Hepatocyte (in vitro differentiated cells): ENCODE results near the gene FSCN2.

Source experiments
- EZH2phosphoT487 ChIP-seq: fragments of 200-600 bp; sonication (generic); IDR thresholded peaks from one replicate; pipeline ENCODE4 v1.6.1; 2018; ENCODE audit warnings: antibody characterized with exemption, mild to moderate bottlenecking, low read depth, moderate library complexity; ENCODE audit not compliant: unreplicated experiment, severe bottlenecking
- TF ChIP-seq, protein P1 (sequence below): fragments of 200-600 bp; sonication (generic); IDR thresholded peaks from 2 replicates; pipeline ENCODE4 v1.5.1; 2016; ENCODE audit warnings: antibody characterized with exemption, mild to moderate bottlenecking; ENCODE audit not compliant: poor library complexity

DNA sequence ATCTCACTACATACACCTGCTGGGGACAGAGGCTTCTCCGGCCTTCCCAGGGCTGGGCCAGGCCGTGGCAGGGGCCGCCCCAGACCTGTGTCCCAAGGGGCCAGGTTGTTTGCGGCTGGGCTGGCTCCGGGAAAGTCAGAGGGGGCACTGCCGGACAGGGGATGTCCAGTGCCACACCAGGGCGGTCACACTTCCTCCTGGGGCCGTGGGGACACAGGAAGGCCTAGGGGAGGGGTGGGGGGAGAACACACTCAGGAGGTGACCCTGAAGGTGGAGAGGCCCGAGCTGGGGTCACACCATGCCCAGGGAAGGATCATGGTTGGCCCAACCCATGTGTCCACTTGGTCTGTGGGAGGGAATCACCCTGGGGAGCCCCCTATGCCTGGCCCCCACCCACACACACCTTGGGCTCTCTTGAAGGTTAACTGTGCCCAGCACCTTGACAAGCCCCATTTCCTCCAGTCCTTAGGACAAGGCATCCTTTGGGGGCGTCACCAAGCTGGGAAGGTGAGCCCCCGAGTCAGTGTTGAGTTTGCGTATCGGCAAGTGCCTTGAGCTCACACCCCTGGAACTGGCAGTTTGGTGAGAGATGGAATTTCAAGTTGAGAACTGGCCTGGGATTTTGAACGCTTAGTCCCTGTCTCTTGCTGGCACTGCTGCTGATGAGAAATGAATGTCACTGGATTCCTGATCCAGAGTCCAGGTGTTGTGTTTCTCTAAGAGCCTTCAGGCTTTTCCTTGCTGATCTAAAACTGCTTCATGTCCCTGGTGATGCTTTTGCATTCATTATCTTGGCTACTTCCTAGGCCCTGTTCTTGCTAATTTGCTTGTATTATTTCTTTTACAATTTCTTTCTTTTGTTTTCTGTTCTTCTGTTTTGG, 7.9 kb upstream of the FSCN2 start:
- TF ChIP-seq, protein P1, sequence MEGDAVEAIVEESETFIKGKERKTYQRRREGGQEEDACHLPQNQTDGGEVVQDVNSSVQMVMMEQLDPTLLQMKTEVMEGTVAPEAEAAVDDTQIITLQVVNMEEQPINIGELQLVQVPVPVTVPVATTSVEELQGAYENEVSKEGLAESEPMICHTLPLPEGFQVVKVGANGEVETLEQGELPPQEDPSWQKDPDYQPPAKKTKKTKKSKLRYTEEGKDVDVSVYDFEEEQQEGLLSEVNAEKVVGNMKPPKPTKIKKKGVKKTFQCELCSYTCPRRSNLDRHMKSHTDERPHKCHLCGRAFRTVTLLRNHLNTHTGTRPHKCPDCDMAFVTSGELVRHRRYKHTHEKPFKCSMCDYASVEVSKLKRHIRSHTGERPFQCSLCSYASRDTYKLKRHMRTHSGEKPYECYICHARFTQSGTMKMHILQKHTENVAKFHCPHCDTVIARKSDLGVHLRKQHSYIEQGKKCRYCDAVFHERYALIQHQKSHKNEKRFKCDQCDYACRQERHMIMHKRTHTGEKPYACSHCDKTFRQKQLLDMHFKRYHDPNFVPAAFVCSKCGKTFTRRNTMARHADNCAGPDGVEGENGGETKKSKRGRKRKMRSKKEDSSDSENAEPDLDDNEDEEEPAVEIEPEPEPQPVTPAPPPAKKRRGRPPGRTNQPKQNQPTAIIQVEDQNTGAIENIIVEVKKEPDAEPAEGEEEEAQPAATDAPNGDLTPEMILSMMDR: no peak
- no peak for TF ChIP-seq EZH2phosphoT487
